Activated gamma-delta T cell (primary cell): ENCODE results near the gene TMCO4.

Experiments
- DNase-seq: peaks from one replicate; lab custom pipeline; 2025; lab: John Stamatoyannopoulos, UW

The TMCO4 gene

GRCh38 chr1:19684677-19685076, 115.0 kb downstream of the TMCO4 start:
- no peak for DNase-seq

- DNase-seq = no peak
These were observed 116.4 kb downstream of the TMCO4 start for GRCh38 chr1:19683351-19683750.

- DNase-seq = no peak
These were observed 116.8 kb downstream of the TMCO4 start for GRCh38 chr1:19682901-19683300.

GRCh38 chr1:19682257-19682656, 117.5 kb downstream of the TMCO4 start:
- DNase-seq = no peak

GRCh38 chr1:19680644-19681043, 119.1 kb downstream of the TMCO4 start:
- no peak for DNase-seq

GRCh38 chr1:19679691-19680090, 120.0 kb downstream of the TMCO4 start:
- DNase-seq = no peak

- DNase-seq = no peak
These were observed 120.7 kb downstream of the TMCO4 start for GRCh38 chr1:19678931-19679453.

GRCh38 chr1:19678493-19678892, 121.2 kb downstream of the TMCO4 start:
- DNase-seq = no peak

GRCh38 chr1:19676438-19676922, 123.2 kb downstream of the TMCO4 start:
- no peak for DNase-seq

GRCh38 chr1:19675797-19676196, 123.9 kb downstream of the TMCO4 start:
- DNase-seq = no peak

- no peak for DNase-seq
These were observed 127.5 kb downstream of the TMCO4 start for GRCh38 chr1:19672237-19672636.

GRCh38 chr1:19670787-19671186, 128.9 kb downstream of the TMCO4 start:
- no peak for DNase-seq

GRCh38 chr1:19668888-19669287, 130.8 kb downstream of the TMCO4 start:
- no peak for DNase-seq

- no peak for DNase-seq
These were observed 133.9 kb downstream of the TMCO4 start for GRCh38 chr1:19665496-19666465.

GRCh38 chr1:19665186-19665495, 134.6 kb downstream of the TMCO4 start:
- no peak for DNase-seq

GRCh38 chr1:19664453-19665185, 135.1 kb downstream of the TMCO4 start, which contains the start of gene HTR6:
Gene HTR6 (plus strand): TSS chr1:19664875. CDS start chr1:19665754, 879 bp downstream.
- no peak for DNase-seq

GRCh38 chr1:19662313-19662712, 137.4 kb downstream of the TMCO4 start:
- no peak for DNase-seq

- DNase-seq = no peak
These were observed 137.9 kb downstream of the TMCO4 start for GRCh38 chr1:19661721-19662228.

- DNase-seq = no peak
These were observed 141.5 kb downstream of the TMCO4 start for GRCh38 chr1:19658186-19658585.

- DNase-seq = no peak
These were observed 142.2 kb downstream of the TMCO4 start for GRCh38 chr1:19657511-19657910.

GRCh38 chr1:19656780-19657466, 142.8 kb downstream of the TMCO4 start:
- no peak for DNase-seq
